K562 (cell line): ENCODE results near the gene NT5C. TPM values are rescaled to one million over a fixed set of nuclear protein-coding genes. Genes with fewer than 3 reads are reported as not detected.

ENCODE experiments used
- ATF1 ChIP-seq, 2 experiments: fragments of 450-650 bp in 1 of 2; IDR thresholded peaks; 2 replicates each; pipeline ENCODE4 v1.6.1; 2016; ENCODE audit warnings: missing compliant biosample characterization in 1 of 2, missing genetic modification characterization in 1 of 2
- C11orf30 ChIP-seq: fragments of 450-650 bp; IDR thresholded peaks from 2 replicates; pipeline ENCODE4 v1.6.1; 2016; ENCODE audit warnings: low read depth, mild to moderate bottlenecking
- DPF2 ChIP-seq: fragments of 450-650 bp; IDR thresholded peaks from 2 replicates; pipeline ENCODE4 v1.6.1; 2016
- FIP1L1 ChIP-seq: fragments of 200-400 bp; formaldehyde crosslinking; IDR thresholded peaks from 2 replicates; pipeline ENCODE4 v1.6.1; 2018; ENCODE audit warnings: mild to moderate bottlenecking, low read depth, low read length; ENCODE audit not compliant: poor library complexity, severe bottlenecking
- GATAD2A ChIP-seq: fragments of 450-650 bp; IDR thresholded peaks from 2 replicates; pipeline ENCODE4 v1.6.1; 2017
- GTF2E2 ChIP-seq: fragments of 200-800 bp; sonication (Bioruptor generic); IDR thresholded peaks from 2 replicates; pipeline ENCODE4 v1.6.1; 2016; ENCODE audit warnings: missing genetic modification characterization, missing compliant biosample characterization
- PHF21A ChIP-seq: fragments of 450-650 bp; IDR thresholded peaks from 2 replicates; pipeline ENCODE4 v1.6.1; 2017; ENCODE audit warnings: low read depth, borderline replicate concordance
- SNIP1 ChIP-seq: fragments of 450-650 bp; IDR thresholded peaks from 2 replicates; pipeline ENCODE4 v1.7.1; 2017; ENCODE audit warnings: low read depth, mild to moderate bottlenecking
- SUPT5H ChIP-seq: fragments of 450-650 bp; IDR thresholded peaks from 2 replicates; pipeline ENCODE4 v1.6.1; 2016
- TEAD1 ChIP-seq, 2 experiments: fragments of 450-650 bp in 1 of 2; sonication (generic) in 1 of 2; formaldehyde crosslinking; IDR thresholded peaks; 2 replicates each; pipeline versions ENCODE4 v1.4.0 to v1.8.0; 2020 to 2022; ENCODE audit warnings: mild to moderate bottlenecking in 2 of 2, missing genetic modification reagents in 1 of 2
- TRIM25 ChIP-seq: fragments of 450-650 bp; IDR thresholded peaks from 2 replicates; pipeline ENCODE4 v1.7.0; 2016; ENCODE audit warnings: borderline replicate concordance
- UBTF ChIP-seq, 2 experiments: IDR thresholded peaks; 2 replicates each; pipeline ENCODE4 v1.6.1; 2012; ENCODE audit warnings: improper control_type of control experiment in 2 of 2, low read depth in 2 of 2, low read length in 2 of 2, borderline replicate concordance in 1 of 2
- YBX1 ChIP-seq: fragments of 450-650 bp; IDR thresholded peaks from 2 replicates; pipeline ENCODE4 v1.7.1; 2016; ENCODE audit warnings: mild to moderate bottlenecking
- ZFX ChIP-seq: sonication (generic); formaldehyde crosslinking; IDR thresholded peaks from 2 replicates; pipeline ENCODE4 v1.8.0; 2022; ENCODE audit warnings: mild to moderate bottlenecking, missing genetic modification reagents, moderate library complexity
- ZNF174 ChIP-seq: fragments of 250-450 bp; sonication (Bioruptor Pico); IDR thresholded peaks from 2 replicates; pipeline ENCODE4 v1.4.0; 2020; ENCODE audit warnings: mild to moderate bottlenecking
- ZNF766 ChIP-seq: fragments of 200-800 bp; sonication (Bioruptor generic); conservative IDR thresholded peaks from 2 replicates; pipeline ENCODE4 v1.6.1; 2016; ENCODE audit warnings: missing genetic modification characterization, missing compliant biosample characterization
- polyA plus RNA-seq, 8 experiments: library from polyadenylated mRNA; depleted of rRNA in 4 of 8; stranded (reverse) in 5 of 8; unstranded in 3 of 8; fragments of >200 nt; fragmentation: Nextera tagmentation in 2 of 8; fragmentation: Illumina TruSeq in 1 of 8; extraction: Ambion mirVana in 2 of 8; extraction: Trizol in 1 of 8; gene quantifications; 2 replicates each; pipeline versions ENCODE4 v1.2.1 to v1.2.3, GENCODE V29; 2011 to 2014; ENCODE audit warnings: inconsistent platforms in 1 of 8, missing spikeins in 1 of 8
- total RNA-seq, 7 experiments: library from RNA; depleted of rRNA in 6 of 7; stranded (reverse); fragments of >200 nt in 6 of 7; fragmentation: Illumina TruSeq in 2 of 7; extraction: Trizol in 2 of 7; gene quantifications; 2 replicates each; pipeline versions ENCODE4 v1.2.1 to v1.2.3, GENCODE V29; 2011 to 2021; ENCODE audit warnings: low replicate concordance in 1 of 7
- TF ChIP-seq, protein P1 (sequence below): fragments of 450-650 bp; formaldehyde crosslinking; conservative IDR thresholded peaks from 2 replicates; pipeline ENCODE4 v1.4.0; 2022; ENCODE audit warnings: mild to moderate bottlenecking, missing genetic modification characterization
- TF ChIP-seq, protein P2 (sequence below), 2 experiments: fragments of 450-650 bp; conservative IDR thresholded peaks; 2 replicates each; pipeline ENCODE4 v1.6.1; 2017; ENCODE audit warnings: mild to moderate bottlenecking in 2 of 2, moderate library complexity in 2 of 2
- TF ChIP-seq, protein P3 (sequence below): fragments of 250-450 bp; sonication (Bioruptor Pico); IDR thresholded peaks from 2 replicates; pipeline ENCODE4 v1.5.1; 2021; ENCODE audit warnings: mild to moderate bottlenecking

The NT5C gene
- total and polyA plus RNA-seq, 9 of the 15 experiments (the other 6 are each of a cell fraction or from before 2014, with no cell fraction given) = 2.9 to 205 (median 45.0) TPM

GRCh38 chr17:75124041-75124818 lies 7.3 kb downstream of the NT5C start (continued):
- TF ChIP-seq, protein P1, sequence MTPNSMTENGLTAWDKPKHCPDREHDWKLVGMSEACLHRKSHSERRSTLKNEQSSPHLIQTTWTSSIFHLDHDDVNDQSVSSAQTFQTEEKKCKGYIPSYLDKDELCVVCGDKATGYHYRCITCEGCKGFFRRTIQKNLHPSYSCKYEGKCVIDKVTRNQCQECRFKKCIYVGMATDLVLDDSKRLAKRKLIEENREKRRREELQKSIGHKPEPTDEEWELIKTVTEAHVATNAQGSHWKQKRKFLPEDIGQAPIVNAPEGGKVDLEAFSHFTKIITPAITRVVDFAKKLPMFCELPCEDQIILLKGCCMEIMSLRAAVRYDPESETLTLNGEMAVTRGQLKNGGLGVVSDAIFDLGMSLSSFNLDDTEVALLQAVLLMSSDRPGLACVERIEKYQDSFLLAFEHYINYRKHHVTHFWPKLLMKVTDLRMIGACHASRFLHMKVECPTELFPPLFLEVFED = 0 out of 2 replicates have a peak, but pooled peaks have one; percentile 53
- TF ChIP-seq, protein P2, sequence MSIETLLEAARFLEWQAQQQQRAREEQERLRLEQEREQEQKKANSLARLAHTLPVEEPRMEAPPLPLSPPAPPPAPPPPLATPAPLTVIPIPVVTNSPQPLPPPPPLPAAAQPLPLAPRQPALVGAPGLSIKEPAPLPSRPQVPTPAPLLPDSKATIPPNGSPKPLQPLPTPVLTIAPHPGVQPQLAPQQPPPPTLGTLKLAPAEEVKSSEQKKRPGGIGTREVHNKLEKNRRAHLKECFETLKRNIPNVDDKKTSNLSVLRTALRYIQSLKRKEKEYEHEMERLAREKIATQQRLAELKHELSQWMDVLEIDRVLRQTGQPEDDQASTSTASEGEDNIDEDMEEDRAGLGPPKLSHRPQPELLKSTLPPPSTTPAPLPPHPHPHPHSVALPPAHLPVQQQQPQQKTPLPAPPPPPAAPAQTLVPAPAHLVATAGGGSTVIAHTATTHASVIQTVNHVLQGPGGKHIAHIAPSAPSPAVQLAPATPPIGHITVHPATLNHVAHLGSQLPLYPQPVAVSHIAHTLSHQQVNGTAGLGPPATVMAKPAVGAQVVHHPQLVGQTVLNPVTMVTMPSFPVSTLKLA (conservative IDR thresholded peaks at IDR 0.05) = peak in 1 of 2 experiments; percentile 53; a peak in 2 of 4 replicates
- TF ChIP-seq UBTF (IDR thresholded peaks at IDR 0.05; ENCODE audit: borderline replicate concordance in 1 of 2, low read depth in 2 of 2, low read length in 2 of 2) (0 out of 4 replicates have a peak, but pooled peaks of 1 of the 2 experiments have one; percentile 70), SNIP1 (no peak), ATF1 (CRISPR knock-in tag; IDR thresholded peaks at IDR 0.05) (no peak), ATF1 (tag; IDR thresholded peaks at IDR 0.05) (peak; percentile 77), TRIM25 (no peak), TEAD1 (CRISPR knock-in tag; IDR thresholded peaks at IDR 0.05) (peak in 1 of 2 experiments; percentile 64; a peak in 2 of 4 replicates), FIP1L1 (no peak), GATAD2A (peak; percentile 96; the same call in 1 of the 2 replicates), DPF2 (peak; percentile 96), ZNF174 (CRISPR knock-in tag) (no peak), PHF21A (peak; percentile 13; the same call in 1 of the 2 replicates), GTF2E2 (tag) (0 out of 2 replicates have a peak, but pooled peaks have one; percentile 36), YBX1 (no peak), SUPT5H (0 out of 2 replicates have a peak, but pooled peaks have one; percentile 29), ZFX (CRISPR knock-in tag) (peak; percentile 73), ZNF766 (CRISPR knock-in tag) (peak; percentile 55; the same call in 1 of the 2 replicates), C11orf30 (peak; percentile 96)
- TF ChIP-seq, protein P3, sequence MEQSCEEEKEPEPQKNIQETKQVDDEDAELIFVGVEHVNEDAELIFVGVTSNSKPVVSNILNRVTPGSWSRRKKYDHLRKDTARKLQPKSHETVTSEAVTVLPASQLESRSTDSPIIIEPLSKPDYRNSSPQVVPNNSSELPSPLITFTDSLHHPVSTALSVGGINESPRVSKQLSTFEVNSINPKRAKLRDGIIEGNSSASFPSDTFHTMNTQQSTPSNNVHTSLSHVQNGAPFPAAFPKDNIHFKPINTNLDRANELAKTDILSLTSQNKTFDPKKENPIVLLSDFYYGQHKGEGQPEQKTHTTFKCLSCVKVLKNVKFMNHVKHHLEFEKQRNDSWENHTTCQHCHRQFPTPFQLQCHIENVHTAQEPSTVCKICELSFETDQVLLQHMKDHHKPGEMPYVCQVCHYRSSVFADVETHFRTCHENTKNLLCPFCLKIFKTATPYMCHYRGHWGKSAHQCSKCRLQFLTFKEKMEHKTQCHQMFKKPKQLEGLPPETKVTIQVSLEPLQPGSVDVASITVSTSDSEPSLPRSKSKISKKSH (CRISPR knock-in tag) = no peak
